ENCODE data around the gene RCVRN.

RCVRN gene

GRCh38 chr17:9905902-9906301 lies 831 bp upstream of the RCVRN start:
- ChIA-PET CTCF (interaction anchor here (0.6 to 2.3 kb wide), 11 partner anchors 13 to 712 kb away, joined by 3 to 13 read pairs (median 4); no protein-coding TSS in a partner anchor), POLR2A (no interaction called here)
- no peak overlapping the region for H3K27ac ChIP-seq (ENCODE audit: extremely low read depth, low read depth, low read length)
- no peaks in the 10 kb centered on the region for H3K36me3 ChIP-seq (ENCODE audit: control insufficient read depth in 2 of 2, insufficient read depth in 1 of 2, low read length in 2 of 2)
- no peaks in the 10 kb centered on the region for H3K9me3 ChIP-seq (ENCODE audit: control insufficient read depth, insufficient read depth, low read depth, low read length)
- no peaks in the 10 kb centered on the region for H3K4me1 ChIP-seq (ENCODE audit: control insufficient read depth, insufficient read depth, low read length)
- no peak overlapping the region for H3K4me3 ChIP-seq (ENCODE audit: low read depth, low read length)
- TF ChIP-seq ZNF654 (tag by site-specific recombination; IDR thresholded peaks at IDR 0.05; ENCODE audit: low read depth): 0 out of 2 replicates have a peak, but pooled peaks have one; percentile 4
- TF ChIP-seq ZNF571 (tag by site-specific recombination; IDR thresholded peaks at IDR 0.05): no peak

- Histone ChIP-seq H3K4me3 (ENCODE audit: low read depth, low read length) (no peak overlapping the region), H3K9me3 (ENCODE audit: control insufficient read depth, insufficient read depth, low read depth, low read length) (no peaks in the 10 kb centered on the region), H3K4me1 (ENCODE audit: control insufficient read depth, insufficient read depth, low read length) (no peaks in the 10 kb centered on the region), H3K27ac (ENCODE audit: extremely low read depth, low read depth, low read length) (no peak overlapping the region), H3K36me3 (ENCODE audit: control insufficient read depth in 2 of 2, insufficient read depth in 1 of 2, low read length in 2 of 2) (no peaks in the 10 kb centered on the region)
- TF ChIP-seq KLF1 (tag by site-specific recombination; IDR thresholded peaks at IDR 0.05) (no peak), PATZ1 (tag by site-specific recombination; IDR thresholded peaks at IDR 0.05) (no peak), ZNF768 (tag by site-specific recombination; IDR thresholded peaks at IDR 0.05) (no peak), ZNF433 (tag by site-specific recombination; IDR thresholded peaks at IDR 0.05; ENCODE audit: low read depth) (no peak), ZNF488 (tag by site-specific recombination; IDR thresholded peaks at IDR 0.05) (no peak), GLI2 (tag by site-specific recombination; IDR thresholded peaks at IDR 0.05; ENCODE audit: borderline replicate concordance, low read depth) (no peak), SCRT2 (tag by site-specific recombination; IDR thresholded peaks at IDR 0.05) (no peak), ZNF423 (tag by site-specific recombination; IDR thresholded peaks at IDR 0.05) (no peak), ZNF558 (tag by site-specific recombination; IDR thresholded peaks at IDR 0.05) (no peak), HOXD13 (CRISPR knock-in tag; IDR thresholded peaks at IDR 0.05; ENCODE audit: borderline replicate concordance) (no peak), ZBTB17 (tag by site-specific recombination; IDR thresholded peaks at IDR 0.05) (no peak), KLF17 (tag by site-specific recombination; IDR thresholded peaks at IDR 0.05) (no peak), GLI4 (tag by site-specific recombination; IDR thresholded peaks at IDR 0.05) (no peak), AEBP2 (tag by site-specific recombination; IDR thresholded peaks at IDR 0.05; ENCODE audit: borderline replicate concordance) (no peak), ZNF2 (tag by site-specific recombination; IDR thresholded peaks at IDR 0.05) (no peak), ZFP69B (tag by site-specific recombination; IDR thresholded peaks at IDR 0.05) (no peak), ZNF623 (tag by site-specific recombination; IDR thresholded peaks at IDR 0.05) (no peak), ZNF654 (tag by site-specific recombination; IDR thresholded peaks at IDR 0.05; ENCODE audit: low read depth) (no peak), ZNF157 (tag by site-specific recombination; IDR thresholded peaks at IDR 0.05) (no peak)
- ChIA-PET CTCF (interaction anchor here (0.6 to 2.3 kb wide), 5 partner anchors 14 to 444 kb away, joined by 3 to 13 read pairs (median 3); no protein-coding TSS in a partner anchor), POLR2A (interaction anchor here (0.7 kb wide), 1 partner anchor 11 kb away, joined by 7 read pairs; no protein-coding TSS in a partner anchor)
Measured at GRCh38 chr17:9904277-9905077, 594 bp downstream of the RCVRN start.
